WI38 (cell line): Measurements from ENCODE around the gene RSRC2.
"Not testable (repeated sequence)": the region's sequence is repeated elsewhere in the genome, so short reads cannot be mapped to it uniquely, and the experiment has no call there.

Experiments used
- H3K4me3 ChIP-seq: 2 replicates; pipeline ENCODE4 v1.5.1; 2011; ENCODE audit warnings: low read depth, mild to moderate bottlenecking, control low read depth, low read length
- CTCF ChIP-seq: IDR thresholded peaks from 2 replicates; pipeline ENCODE4 v1.5.1; 2012; ENCODE audit warnings: low read depth, mild to moderate bottlenecking, control low read depth, low read length

Gene RSRC2

GRCh38 chr12:122526683-122527477, at the start of gene RSRC2, which contains the start of gene KNTC1:
Gene RSRC2, minus strand, starts transcription at chr12:122526936. Its CDS starts 83 bp downstream, at chr12:122526853.
Gene KNTC1, plus strand, starts transcription at chr12:122527249. Its CDS starts 2,815 bp downstream, at chr12:122530064.
- no peak for TF ChIP-seq CTCF
- peak within 1 kb of the TSS; percentile 98 for H3K4me3 ChIP-seq

GRCh38 chr12:122571821-122572220, 45.1 kb upstream of the RSRC2 start:
- TF ChIP-seq CTCF = no peak
- H3K4me3 ChIP-seq = no peak overlapping the region

GRCh38 chr12:122570006-122570405, 43.3 kb upstream of the RSRC2 start:
- H3K4me3 ChIP-seq = not testable (repeated sequence)

GRCh38 chr12:122569288-122569687, 42.6 kb upstream of the RSRC2 start:
- H3K4me3 ChIP-seq = no peak overlapping the region
- TF ChIP-seq CTCF = no peak

- H3K4me3 ChIP-seq = not testable (repeated sequence)
Observed at GRCh38 chr12:122566816-122567215, 40.1 kb upstream of the RSRC2 start.

- no peak overlapping the region for H3K4me3 ChIP-seq
- no peak for TF ChIP-seq CTCF
Observed at GRCh38 chr12:122563361-122563760, 36.6 kb upstream of the RSRC2 start.

- H3K4me3 ChIP-seq = no peak overlapping the region
- TF ChIP-seq CTCF = no peak
Observed at GRCh38 chr12:122560138-122560537, 33.4 kb upstream of the RSRC2 start.

GRCh38 chr12:122558745-122559641, 32.3 kb upstream of the RSRC2 start:
- no peak for TF ChIP-seq CTCF
- H3K4me3 ChIP-seq = no peak overlapping the region
